IMR-90 (cell line): ENCODE results near the gene MMP10. TPM values are rescaled to one million over a fixed set of nuclear protein-coding genes. Genes with fewer than 3 reads are reported as not detected.

ENCODE experiments used
- ATAC-seq: fragments of 200-7000 bp; cut with Tn5 transposase; 2 replicates; pipeline ENCODE4 v1.9.1; 2020; ENCODE audit warnings: low read depth, mild to moderate bottlenecking, moderate library complexity
- BruUV-seq: library from RNA; stranded (reverse); fragments of 400-500 nt; replicated peaks from 2 replicates; lab custom pipeline; 2021; lab: Mats Ljungman, UMichigan
- CTCF ChIA-PET: fragments of 300-600 bp; formaldehyde crosslinking; extraction: SDS; loops from one replicate; lab custom pipeline; 2021; ENCODE audit warnings: antibody characterized with exemption; lab: Yijun Ruan, JAX
- POLR2A ChIA-PET: fragments of 300-600 bp; sonication (Branson Sonifier 250); formaldehyde crosslinking; loops from one replicate; lab custom pipeline; 2022; ENCODE audit warnings: antibody characterized with exemption; ENCODE audit not compliant: unreplicated experiment; lab: Charles Lee
- DNase-seq: peaks from one replicate; pipeline ENCODE4 v3.0.0; 2013
- H2AFZ ChIP-seq: replicated peaks from 2 replicates; pipeline ENCODE3; 2013; ENCODE audit warnings: low read length, mild to moderate bottlenecking; ENCODE audit not compliant: poor library complexity
- H2AK5ac ChIP-seq: 2 replicates; pipeline ENCODE4 v1.6.1; 2013; ENCODE audit warnings: low read depth, low read length, inconsistent platforms
- H2AK9ac ChIP-seq: replicated peaks from 2 replicates; pipeline ENCODE3; 2013; ENCODE audit warnings: mild to moderate bottlenecking, low read depth, low read length, moderate library complexity; ENCODE audit not compliant: poor library complexity
- H2BK120ac ChIP-seq: 2 replicates; pipeline ENCODE4 v1.6.1; 2013; ENCODE audit warnings: low read depth, low read length, inconsistent platforms
- H2BK15ac ChIP-seq: 3 replicates; pipeline ENCODE4 v1.6.1; 2013; ENCODE audit warnings: low read depth, low read length, inconsistent platforms
- H2BK20ac ChIP-seq: 2 replicates; pipeline ENCODE4 v1.6.1; 2013; ENCODE audit warnings: low read depth, mild to moderate bottlenecking, inconsistent platforms, low read length, moderate library complexity
- H2BK5ac ChIP-seq: 2 replicates; pipeline ENCODE4 v1.6.1; 2013; ENCODE audit warnings: mild to moderate bottlenecking, low read depth, low read length, inconsistent platforms; ENCODE audit not compliant: poor library complexity, severe bottlenecking
- H3K14ac ChIP-seq: replicated peaks from 2 replicates; pipeline ENCODE4 v1.6.1; 2013; ENCODE audit warnings: low read depth, low read length, inconsistent platforms
- H3K18ac ChIP-seq: 2 replicates; pipeline ENCODE4 v1.6.1; 2013; ENCODE audit warnings: low read depth, low read length, control low read depth
- H3K23ac ChIP-seq: 2 replicates; pipeline ENCODE4 v1.6.1; 2013; ENCODE audit warnings: low read depth, low read length, inconsistent platforms
- H3K27ac ChIP-seq: 2 replicates; pipeline ENCODE4 v1.5.1; 2013; ENCODE audit warnings: mild to moderate bottlenecking, control low read depth, low read length; ENCODE audit not compliant: insufficient read depth
- H3K27me3 ChIP-seq: 2 replicates; pipeline ENCODE4 v1.6.1; 2013; ENCODE audit warnings: low read length; ENCODE audit not compliant: control insufficient read depth, insufficient read depth
- H3K36me3 ChIP-seq: 2 replicates; pipeline ENCODE4 v1.6.1; 2013; ENCODE audit warnings: low read length, mixed read lengths; ENCODE audit not compliant: control insufficient read depth, insufficient read depth
- H3K4ac ChIP-seq: 2 replicates; pipeline ENCODE4 v1.6.1; 2013; ENCODE audit warnings: low read depth, low read length, inconsistent platforms
- H3K4me1 ChIP-seq: 2 replicates; pipeline ENCODE4 v1.6.1; 2013; ENCODE audit warnings: low read length, mixed read lengths; ENCODE audit not compliant: control insufficient read depth, insufficient read depth
- H3K4me2 ChIP-seq: 2 replicates; pipeline ENCODE4 v1.6.1; 2013; ENCODE audit warnings: low read depth, mild to moderate bottlenecking, control low read depth, low read length, moderate library complexity
- H3K4me3 ChIP-seq: 2 replicates; pipeline ENCODE4 v1.5.1; 2013; ENCODE audit warnings: low read depth, mild to moderate bottlenecking, control low read depth, low read length, moderate library complexity; ENCODE audit not compliant: insufficient read depth
- H3K56ac ChIP-seq: 2 replicates; pipeline ENCODE4 v1.6.1; 2013; ENCODE audit warnings: low read length, inconsistent platforms; ENCODE audit not compliant: insufficient read depth; ENCODE audit errors: extremely low read depth
- H3K79me1 ChIP-seq, 2 experiments: 2 replicates each; pipeline ENCODE4 v1.6.1; 2013; ENCODE audit warnings: low read length in 2 of 2, inconsistent platforms in 1 of 2, low read depth in 1 of 2
- H3K9ac ChIP-seq: 2 replicates; pipeline ENCODE4 v1.6.1; 2013; ENCODE audit warnings: low read depth, low read length, control low read depth
- H3K9me1 ChIP-seq: 2 replicates; pipeline ENCODE4 v1.6.1; 2013; ENCODE audit warnings: low read length, inconsistent platforms; ENCODE audit not compliant: insufficient read depth
- H3K9me3 ChIP-seq: 2 replicates; pipeline ENCODE4 v1.6.1; 2013; ENCODE audit warnings: low read length; ENCODE audit not compliant: control insufficient read depth, insufficient read depth
- H4K20me1 ChIP-seq: 2 replicates; pipeline ENCODE4 v1.6.1; 2013; ENCODE audit warnings: low read length, inconsistent platforms; ENCODE audit not compliant: insufficient read depth
- H4K5ac ChIP-seq: 2 replicates; pipeline ENCODE4 v1.6.1; 2013; ENCODE audit warnings: mild to moderate bottlenecking, low read depth, low read length, control low read depth
- H4K8ac ChIP-seq, 2 experiments: 2 replicates each; pipeline ENCODE4 v1.6.1; 2013; ENCODE audit warnings: low read depth in 2 of 2, low read length in 2 of 2, control low read depth in 1 of 2, inconsistent platforms in 1 of 2
- H4K91ac ChIP-seq: 2 replicates; pipeline ENCODE4 v1.6.1; 2013; ENCODE audit warnings: low read depth, low read length, inconsistent platforms; ENCODE audit not compliant: insufficient read depth
- BHLHE40 ChIP-seq: fragments of 150-350 bp; IDR thresholded peaks from 2 replicates; pipeline ENCODE4 v1.6.1; 2016; ENCODE audit warnings: mild to moderate bottlenecking, low read depth, low read length
- MAZ ChIP-seq: IDR thresholded peaks from 2 replicates; pipeline ENCODE4 v1.6.1; 2012; ENCODE audit warnings: low read depth, mild to moderate bottlenecking, low read length, improper control_type of control experiment, moderate library complexity, borderline replicate concordance
- NFE2L2 ChIP-seq: fragments of 150-350 bp; IDR thresholded peaks from 2 replicates; pipeline ENCODE4 v1.6.1; 2016; ENCODE audit warnings: low read depth, mild to moderate bottlenecking, low read length
- RFX5 ChIP-seq: IDR thresholded peaks from 2 replicates; pipeline ENCODE4 v1.8.0; 2012; ENCODE audit warnings: low read depth, mild to moderate bottlenecking, low read length, moderate library complexity
- WGBS, 2 experiments: methylation state at CpG; one replicate each; pipeline versions ENCODE4 v1.1.5 to v1.1.7; 2013; ENCODE audit warnings: missing lambda C conversion rate in 2 of 2; ENCODE audit not compliant: insufficient read length in 1 of 2; ENCODE audit errors: extremely low coverage in 2 of 2; 5-methylcytosine and 5-hydroxymethylcytosine counted together
- dilution Hi-C: fragments of 300-500 bp; cut with HindIII; formaldehyde crosslinking; loops from one replicate; pipeline ENCODE4 v1.14.3; 2018; ENCODE audit warnings: low sequenced_read_pairs; ENCODE audit not compliant: unreplicated experiment
- in situ Hi-C: fragments of 300-500 bp; cut with MboI; formaldehyde crosslinking; loops from 3 replicates; pipeline ENCODE4 v1.14.3; 2019; ENCODE audit warnings: low sequenced_read_pairs, inconsistent platforms, mixed read lengths
- intact Hi-C: fragments of 100-400 bp; cut with micrococcal nuclease; formaldehyde crosslinking; loops from 2 replicates; pipeline ENCODE4 v1.10.0; 2022
- polyA plus RNA-seq, 3 experiments: library from polyadenylated mRNA; depleted of rRNA; stranded (reverse); fragments of >200 nt; gene quantifications; 2 replicates each; pipeline ENCODE4 v1.2.3, GENCODE V29; 2012; ENCODE audit warnings: low replicate concordance in 1 of 3
- total RNA-seq: library from RNA; depleted of rRNA; stranded (reverse); fragments of >200 nt; gene quantifications from 2 replicates; pipeline ENCODE4 v1.2.3, GENCODE V29; 2012
- TF ChIP-seq, protein P1 (sequence below): fragments of 150-350 bp; IDR thresholded peaks from 2 replicates; pipeline ENCODE4 v1.6.1; 2017; ENCODE audit warnings: mild to moderate bottlenecking, antibody characterized with exemption, low read length, low read depth

Gene MMP10
- total and polyA plus RNA-seq, 2 of the 4 experiments (the other 2 are of a cell fraction): not detected

DNA sequence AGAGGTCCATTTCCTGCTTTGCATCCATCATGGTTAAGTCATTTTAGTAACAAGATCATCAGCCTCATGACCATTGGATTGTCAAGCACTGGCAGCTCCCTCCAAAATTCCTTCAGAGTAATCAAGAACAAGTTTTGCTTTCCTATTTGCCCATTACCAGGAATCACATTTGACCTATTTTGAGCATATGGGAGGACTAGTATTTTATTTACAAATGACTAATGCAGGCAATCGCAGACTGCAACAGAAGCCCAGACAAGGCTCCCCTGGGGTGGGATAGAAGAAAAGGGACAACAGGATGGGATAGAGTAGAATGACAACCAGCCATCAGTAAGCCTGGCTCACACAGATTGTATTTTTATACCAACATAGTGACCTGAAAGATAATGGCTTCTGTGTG, 9.1 kb downstream of the MMP10 start:
- Histone ChIP-seq H3K4me2 (no peak overlapping the region), H3K79me1 (no peaks in the 10 kb centered on the region), H3K18ac (no peak overlapping the region), H3K9me1 (peaks cover 2% of the 10 kb centered on the region; the same call in 1 of the 2 replicates), H3K36me3 (no peaks in the 10 kb centered on the region), H2BK120ac (no peak overlapping the region), H3K27ac (no peak overlapping the region), H3K56ac (no peak overlapping the region), H3K4ac (no peak overlapping the region), H4K8ac (no peak overlapping the region), H2AK5ac (no peak overlapping the region), H3K4me3 (no peak overlapping the region), H3K23ac (no peak overlapping the region), H3K27me3 (no peaks in the 10 kb centered on the region; the same call in 1 of the 2 replicates), H3K14ac (no peak overlapping the region), H2AFZ (no peak overlapping the region), H3K9ac (no peak overlapping the region), H4K91ac (no peak overlapping the region), H2BK15ac (no peak overlapping the region), H2AK9ac (no peak overlapping the region), H3K4me1 (no peaks in the 10 kb centered on the region), H4K20me1 (no peaks in the 10 kb centered on the region), H2BK20ac (no peak overlapping the region), H4K5ac (no peak overlapping the region), H2BK5ac (no peak overlapping the region), H3K9me3 (no peaks in the 10 kb centered on the region)
- peak; percentile 22 for DNase-seq
- CTCF ChIA-PET: interaction anchor here (1.2 kb wide), 1 partner anchor 9 kb away, joined by 4 read pairs; the partner anchor contains the start of gene MMP10
- TF ChIP-seq BHLHE40: no peak
- no peak for TF ChIP-seq RFX5
- TF ChIP-seq MAZ: no peak
- TF ChIP-seq, protein P1, sequence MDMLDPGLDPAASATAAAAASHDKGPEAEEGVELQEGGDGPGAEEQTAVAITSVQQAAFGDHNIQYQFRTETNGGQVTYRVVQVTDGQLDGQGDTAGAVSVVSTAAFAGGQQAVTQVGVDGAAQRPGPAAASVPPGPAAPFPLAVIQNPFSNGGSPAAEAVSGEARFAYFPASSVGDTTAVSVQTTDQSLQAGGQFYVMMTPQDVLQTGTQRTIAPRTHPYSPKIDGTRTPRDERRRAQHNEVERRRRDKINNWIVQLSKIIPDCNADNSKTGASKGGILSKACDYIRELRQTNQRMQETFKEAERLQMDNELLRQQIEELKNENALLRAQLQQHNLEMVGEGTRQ: no peak
- TF ChIP-seq NFE2L2: no peak
- ATAC-seq: peak; percentile 51; the same call in 1 of the 2 replicates
- no CpG with 5 or more reads among the region's 1 CpG for WGBS, 2 experiments
- in situ Hi-C loops (no loop called here), dilution Hi-C loops (no loop called here), intact Hi-C loops (no loop called here)
- POLR2A ChIA-PET: no interaction called here
- BruUV-seq: no TSS peak
